B cell (primary cell): ENCODE data around the gene PLEKHG2. TPM values are rescaled to one million over a fixed set of nuclear protein-coding genes. Genes with fewer than 3 reads are reported as not detected.

ENCODE experiments used
- ATAC-seq: fragments of 200-7000 bp; cut with Tn5 transposase; one replicate; pipeline ENCODE4 v1.10.0; 2021; ENCODE audit warnings: low read depth, mild to moderate bottlenecking, moderate number of reproducible peaks, moderate library complexity
- CTCF ChIA-PET: fragments of 350-600 bp; sonication (Branson Sonifier 250); formaldehyde crosslinking; loops from one replicate; lab custom pipeline; 2021; ENCODE audit warnings: antibody characterized with exemption, inconsistent platforms; lab: Charles Lee
- POLR2A ChIA-PET: fragments of 350-600 bp; sonication (Branson Sonifier 250); formaldehyde crosslinking; loops from one replicate; lab custom pipeline; 2021; ENCODE audit warnings: antibody characterized with exemption; lab: Charles Lee
- DNase-seq: peaks from one replicate; pipeline ENCODE4 v3.0.0; 2013
- H2AFZ ChIP-seq: 2 replicates; pipeline ENCODE4 v1.6.1; 2012; ENCODE audit warnings: mild to moderate bottlenecking, low read depth, low read length; ENCODE audit not compliant: insufficient read depth, poor library complexity, severe bottlenecking
- H3K27ac ChIP-seq, 2 donors: 1 replicate in 1 of 2; 2 replicates in 1 of 2; pipeline ENCODE4 v1.5.1; 2012 to 2013; ENCODE audit warnings: low read length in 2 of 2, mild to moderate bottlenecking in 2 of 2, moderate library complexity in 1 of 2
- H3K27me3 ChIP-seq, 4 experiments: fragments of 200-600 bp in 1 of 4; sonication (generic) in 1 of 4; replicated peaks in 1 of 4; 1 replicate in 2 of 4; 2 replicates in 2 of 4; pipeline versions ENCODE4 v1.6.1 to v1.7.0; 2013 to 2016; ENCODE audit warnings: low read length in 3 of 4, mild to moderate bottlenecking in 2 of 4, mixed read lengths in 1 of 4, moderate library complexity in 1 of 4; ENCODE audit not compliant: insufficient read depth in 4 of 4, control insufficient read depth in 3 of 4; ENCODE audit errors: control extremely low read depth in 1 of 4
- H3K36me3 ChIP-seq, 2 experiments: replicated peaks in 1 of 2; 1 replicate in 1 of 2; 2 replicates in 1 of 2; pipeline versions ENCODE4 v1.6.1 to v1.7.1; 2013; ENCODE audit warnings: low read length in 1 of 2; ENCODE audit not compliant: insufficient read depth in 2 of 2, control insufficient read depth in 1 of 2; ENCODE audit errors: control extremely low read depth in 1 of 2, extremely low read depth in 1 of 2
- H3K4me1 ChIP-seq, 2 donors: fragments of 200-600 bp in 1 of 2; sonication (generic) in 1 of 2; 1 replicate in 1 of 2; 2 replicates in 1 of 2; pipeline versions ENCODE4 v1.5.1 to v1.6.1; 2013 to 2017; ENCODE audit warnings: low read length in 2 of 2; ENCODE audit not compliant: control insufficient read depth in 2 of 2, insufficient read depth in 2 of 2
- H3K4me2 ChIP-seq: replicated peaks from 2 replicates; pipeline ENCODE3; 2012; ENCODE audit warnings: mild to moderate bottlenecking, low read depth, low read length; ENCODE audit not compliant: poor library complexity, severe bottlenecking
- H3K4me3 ChIP-seq, 5 experiments: fragments of 200-600 bp in 1 of 5; sonication (generic) in 1 of 5; 1 replicate in 3 of 5; 2 replicates in 2 of 5; pipeline versions ENCODE4 v1.5.1 to v1.7.0; 2011 to 2016; ENCODE audit warnings: low read length in 4 of 5, mild to moderate bottlenecking in 4 of 5, low read depth in 2 of 5, control low read depth in 1 of 5, moderate library complexity in 1 of 5; ENCODE audit not compliant: insufficient read depth in 1 of 5; ENCODE audit errors: control extremely low read depth in 1 of 5, extremely low read depth in 1 of 5
- H3K79me2 ChIP-seq: fragments of 200-600 bp; sonication (generic); one replicate; pipeline ENCODE4 v1.6.0; 2016; ENCODE audit warnings: low read length; ENCODE audit not compliant: control insufficient read depth, insufficient read depth
- H3K9ac ChIP-seq: fragments of 200-600 bp; sonication (generic); 2 replicates; pipeline ENCODE4 v1.6.1; 2017; ENCODE audit warnings: mild to moderate bottlenecking, low read length, moderate library complexity
- H3K9me3 ChIP-seq, 3 donors: one replicate each; pipeline versions ENCODE4 v1.6.1 to v1.7.1; 2013; ENCODE audit warnings: low read length in 2 of 3; ENCODE audit not compliant: control insufficient read depth in 2 of 3, insufficient read depth in 1 of 3; ENCODE audit errors: control extremely low read depth in 1 of 3
- H4K20me1 ChIP-seq: 2 replicates; pipeline ENCODE4 v1.6.0; 2012; ENCODE audit warnings: mild to moderate bottlenecking, low read length; ENCODE audit not compliant: insufficient read depth, control insufficient read depth, poor library complexity, severe bottlenecking
- H3K27ac Mint-ChIP-seq: one replicate; pipeline ENCODE4 v1.8.0; 2021; ENCODE audit warnings: mixed read lengths
- H3K27me3 Mint-ChIP-seq: one replicate; pipeline ENCODE4 v1.8.0; 2021; ENCODE audit warnings: mixed read lengths
- H3K4me1 Mint-ChIP-seq: one replicate; pipeline ENCODE4 v1.8.0; 2021; ENCODE audit warnings: mixed read lengths
- H3K4me3 Mint-ChIP-seq: one replicate; pipeline ENCODE4 v1.8.0; 2021; ENCODE audit warnings: mixed read lengths
- H3K9me3 Mint-ChIP-seq: one replicate; pipeline ENCODE4 v1.8.0; 2022; ENCODE audit warnings: mixed read lengths; ENCODE audit not compliant: insufficient read depth
- EZH2 ChIP-seq: IDR thresholded peaks from 2 replicates; pipeline ENCODE4 v1.6.1; 2012; ENCODE audit warnings: borderline replicate concordance, low read depth, mild to moderate bottlenecking, moderate library complexity, low read length; ENCODE audit not compliant: insufficient read depth, poor library complexity, severe bottlenecking
- WGBS: methylation state at CpG from one replicate; pipeline ENCODE4 v1.1.5; 2013; ENCODE audit warnings: missing lambda C conversion rate; ENCODE audit not compliant: insufficient coverage; 5-methylcytosine and 5-hydroxymethylcytosine counted together
- intact Hi-C: fragments of 100-400 bp; cut with micrococcal nuclease; formaldehyde crosslinking; loops from one replicate; pipeline ENCODE4 v1.10.0; 2022
- polyA plus RNA-seq: library from polyadenylated mRNA; depleted of rRNA; stranded (reverse); fragments of >200 nt; gene quantifications from 2 replicates; pipeline ENCODE4 v1.2.3, GENCODE V29; 2012
- total RNA-seq, 2 donors: library from RNA; stranded (reverse); fragments of 120-200 nt in 1 of 2; gene quantifications; 1 replicate in 1 of 2; 2 replicates in 1 of 2; pipeline versions ENCODE4 v1.2.3 to v1.2.4, GENCODE V29; 2013 to 2022
- TF ChIP-seq, protein P1 (sequence below): fragments of 200-600 bp; IDR thresholded peaks from one replicate; pipeline ENCODE4 v1.8.0; 2022; ENCODE audit warnings: antibody characterized with exemption, mild to moderate bottlenecking

Gene PLEKHG2
- total and polyA plus RNA-seq, 2 donors (not counting 1 experiment from before 2014, with no cell fraction given) = 27.0 to 167 TPM

DNA sequence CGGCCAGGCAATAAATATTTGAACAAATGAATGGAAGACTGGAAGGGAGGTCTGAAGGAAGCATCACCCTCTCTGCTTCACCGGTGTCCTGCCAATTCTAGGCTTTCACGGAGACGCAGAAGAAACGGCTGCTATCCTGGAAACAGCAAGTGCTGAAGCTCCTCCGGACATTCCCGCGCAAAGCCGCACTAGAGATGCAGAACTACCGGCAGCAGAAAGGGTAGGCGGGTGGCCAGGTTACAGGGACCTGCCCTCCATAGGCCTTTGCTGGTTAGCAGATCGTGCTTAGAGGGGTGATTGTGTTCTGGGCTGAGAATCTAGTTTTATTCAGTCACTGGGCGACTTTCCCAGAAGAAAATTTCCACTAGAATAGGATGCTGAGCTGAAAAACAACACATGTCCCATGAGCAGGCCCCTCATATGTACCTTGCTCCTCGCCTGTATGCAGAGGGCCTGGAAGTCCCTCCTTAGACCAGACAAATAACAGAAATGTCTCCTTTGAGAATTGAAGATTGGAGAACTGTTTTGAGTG lies 32.5 kb upstream of the PLEKHG2 start:
- intact Hi-C loops = no loop called here
- Histone ChIP-seq H3K4me3 (no peak overlapping the region), H3K4me2 (no peak overlapping the region), H3K36me3 (peaks cover 4 to 88% of the 10 kb centered on the region in 2 experiments), H4K20me1 (no peaks in the 10 kb centered on the region), H3K9me3 (no peaks in the 10 kb centered on the region), H3K4me1 (peaks cover 0 to 1% of the 10 kb centered on the region in 2 donors), H3K79me2 (no peaks in the 10 kb centered on the region), H3K27ac (no peak overlapping the region), H3K27me3 (no peaks in the 10 kb centered on the region), H3K9ac (no peak overlapping the region), H2AFZ (no peak overlapping the region)
- H3K4me1 Mint-ChIP-seq = peaks cover 1% of the 10 kb centered on the region
- H3K4me3 Mint-ChIP-seq = no peak overlapping the region
- no peaks in the 10 kb centered on the region for H3K9me3 Mint-ChIP-seq
- no peaks in the 10 kb centered on the region for H3K27me3 Mint-ChIP-seq
- WGBS = 95% methylated on average over 12 of the region's 14 CpGs
- H3K27ac Mint-ChIP-seq = no peak overlapping the region
- DNase-seq = no peak
- POLR2A ChIA-PET = interaction anchor here (0.5 kb wide), 1 partner anchor 23 kb away, joined by 4 read pairs; no protein-coding TSS in a partner anchor
- TF ChIP-seq, protein P1, sequence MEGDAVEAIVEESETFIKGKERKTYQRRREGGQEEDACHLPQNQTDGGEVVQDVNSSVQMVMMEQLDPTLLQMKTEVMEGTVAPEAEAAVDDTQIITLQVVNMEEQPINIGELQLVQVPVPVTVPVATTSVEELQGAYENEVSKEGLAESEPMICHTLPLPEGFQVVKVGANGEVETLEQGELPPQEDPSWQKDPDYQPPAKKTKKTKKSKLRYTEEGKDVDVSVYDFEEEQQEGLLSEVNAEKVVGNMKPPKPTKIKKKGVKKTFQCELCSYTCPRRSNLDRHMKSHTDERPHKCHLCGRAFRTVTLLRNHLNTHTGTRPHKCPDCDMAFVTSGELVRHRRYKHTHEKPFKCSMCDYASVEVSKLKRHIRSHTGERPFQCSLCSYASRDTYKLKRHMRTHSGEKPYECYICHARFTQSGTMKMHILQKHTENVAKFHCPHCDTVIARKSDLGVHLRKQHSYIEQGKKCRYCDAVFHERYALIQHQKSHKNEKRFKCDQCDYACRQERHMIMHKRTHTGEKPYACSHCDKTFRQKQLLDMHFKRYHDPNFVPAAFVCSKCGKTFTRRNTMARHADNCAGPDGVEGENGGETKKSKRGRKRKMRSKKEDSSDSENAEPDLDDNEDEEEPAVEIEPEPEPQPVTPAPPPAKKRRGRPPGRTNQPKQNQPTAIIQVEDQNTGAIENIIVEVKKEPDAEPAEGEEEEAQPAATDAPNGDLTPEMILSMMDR = no peak
- TF ChIP-seq EZH2 = no peak
- no peak for ATAC-seq
- CTCF ChIA-PET = no interaction called here
